Measurements from ENCODE around the gene SHANK2. TPM values are rescaled to one million over a fixed set of nuclear protein-coding genes. Genes with fewer than 3 reads are reported as not detected.

The SHANK2 gene
- total RNA-seq, 1 experiment from 2014 or later, result 23.8 TPM

GRCh38 chr11:71204748-71205664 is 47.4 kb downstream of the SHANK2 start:
- Histone ChIP-seq H3K18ac (ENCODE audit: insufficient read length, low read depth, low read length) (no peak overlapping the region), H3K4me1 (ENCODE audit: insufficient read depth, low read length) (peaks cover 4% of the 10 kb centered on the region; the same call in 1 of the 2 replicates), H3K79me1 (ENCODE audit: insufficient read depth, low read depth, low read length, poor library complexity, severe bottlenecking) (peaks cover 4% of the 10 kb centered on the region), H3K9ac (ENCODE audit: extremely low read depth, insufficient read length, low read length) (no peak overlapping the region), H3K23ac (ENCODE audit: insufficient read length, low read depth, low read length) (no peak overlapping the region), H3T11ph (ENCODE audit: low read length) (no peak overlapping the region), H3K14ac (ENCODE audit: insufficient read depth, low read length) (no peak overlapping the region; the same call in 1 of the 2 replicates), H4K20me1 (ENCODE audit: control insufficient read depth, insufficient read depth, insufficient read length) (peaks cover 2% of the 10 kb centered on the region), H2BK5ac (ENCODE audit: insufficient read length, low read length) (no peak overlapping the region), H2BK20ac (ENCODE audit: low read depth, low read length, poor library complexity, severe bottlenecking) (no peak overlapping the region), H2AK5ac (ENCODE audit: insufficient read length, low read length) (no peak overlapping the region), H2BK15ac (ENCODE audit: low read depth, low read length) (peak overlapping the region; percentile 92; the same call in 1 of the 2 replicates), H3K27me3 (ENCODE audit: insufficient read depth, low read length) (no peaks in the 10 kb centered on the region), H3K4me2 (ENCODE audit: insufficient read depth, insufficient read length, low read length) (no peak overlapping the region), H2BK12ac (ENCODE audit: insufficient read length, low read depth, low read length) (no peak overlapping the region), H3K27ac (ENCODE audit: insufficient read length, low read depth, low read length) (no peak overlapping the region), H3K23me2 (ENCODE audit: insufficient read length, low read depth, low read length, poor library complexity, severe bottlenecking) (no peaks in the 10 kb centered on the region), H2AFZ (ENCODE audit: low read length) (no peak overlapping the region), H3K4ac (ENCODE audit: low read depth, low read length) (no peak overlapping the region), H4K91ac (ENCODE audit: insufficient read length, low read depth, low read length) (no peak overlapping the region), H2BK120ac (ENCODE audit: low read depth, low read length, poor library complexity, severe bottlenecking) (no peak overlapping the region), H4K8ac (replicated peaks; ENCODE audit: insufficient read length, low read depth, low read length) (no peak overlapping the region), H4K5ac (ENCODE audit: insufficient read length, low read depth, low read length) (no peak overlapping the region), H3K9me3 (ENCODE audit: control insufficient read depth, low read depth, low read length) (no peaks in the 10 kb centered on the region), H3K79me2 (ENCODE audit: insufficient read depth, low read length) (peaks cover 12% of the 10 kb centered on the region; the same call in 1 of the 2 replicates), H3K56ac (ENCODE audit: insufficient read length, low read depth, low read length) (no peak overlapping the region)
- DNase-seq, result no peak
- TF ChIP-seq, protein P1, sequence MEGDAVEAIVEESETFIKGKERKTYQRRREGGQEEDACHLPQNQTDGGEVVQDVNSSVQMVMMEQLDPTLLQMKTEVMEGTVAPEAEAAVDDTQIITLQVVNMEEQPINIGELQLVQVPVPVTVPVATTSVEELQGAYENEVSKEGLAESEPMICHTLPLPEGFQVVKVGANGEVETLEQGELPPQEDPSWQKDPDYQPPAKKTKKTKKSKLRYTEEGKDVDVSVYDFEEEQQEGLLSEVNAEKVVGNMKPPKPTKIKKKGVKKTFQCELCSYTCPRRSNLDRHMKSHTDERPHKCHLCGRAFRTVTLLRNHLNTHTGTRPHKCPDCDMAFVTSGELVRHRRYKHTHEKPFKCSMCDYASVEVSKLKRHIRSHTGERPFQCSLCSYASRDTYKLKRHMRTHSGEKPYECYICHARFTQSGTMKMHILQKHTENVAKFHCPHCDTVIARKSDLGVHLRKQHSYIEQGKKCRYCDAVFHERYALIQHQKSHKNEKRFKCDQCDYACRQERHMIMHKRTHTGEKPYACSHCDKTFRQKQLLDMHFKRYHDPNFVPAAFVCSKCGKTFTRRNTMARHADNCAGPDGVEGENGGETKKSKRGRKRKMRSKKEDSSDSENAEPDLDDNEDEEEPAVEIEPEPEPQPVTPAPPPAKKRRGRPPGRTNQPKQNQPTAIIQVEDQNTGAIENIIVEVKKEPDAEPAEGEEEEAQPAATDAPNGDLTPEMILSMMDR (conservative IDR thresholded peaks at IDR 0.05), result no peak
- no CpG with 5 or more reads among the region's 18 CpGs for WGBS (ENCODE audit: extremely low coverage, insufficient read length, low lambda C conversion rate)
- Mint-ChIP-seq H3K4me1 (peaks cover 17 to 27% of the 10 kb centered on the region in 2 experiments), H3K36me3 (ENCODE audit: insufficient read depth in 1 of 3, low read depth in 3 of 3) (peaks cover 7 to 19% (median 9%) of the 10 kb centered on the region in 3 experiments; a peak in 5 of 7 replicates), H3K9me3 (no peaks in the 10 kb centered on the region; a peak in 1 of 5 replicates), H3K27ac (peak overlapping the region; percentile 62 to 87 (median 85); a peak in 3 of 7 replicates), H3K4me3 (no peak overlapping the region), H3K27me3 (ENCODE audit: low read depth) (no peaks in the 10 kb centered on the region)

Data from H9 (cell line).